Immature natural killer cell (primary cell): Measurements from ENCODE around the gene IL9. TPM values are rescaled to one million over a fixed set of nuclear protein-coding genes. Genes with fewer than 3 reads are reported as not detected.

Experiments
- DNase-seq, 3 donors: peaks; one replicate each; pipeline ENCODE4 v3.0.0; 2022; ENCODE audit warnings: mixed read lengths in 1 of 3
- H3K27ac Mint-ChIP-seq, 6 donors: one replicate each; pipeline ENCODE4 v1.8.0; 2020; ENCODE audit warnings: mixed read lengths in 6 of 6, mild to moderate bottlenecking in 5 of 6, inconsistent platforms in 4 of 6, moderate library complexity in 3 of 6
- H3K27me3 Mint-ChIP-seq, 3 donors: one replicate each; pipeline ENCODE4 v1.8.0; 2020 to 2021; ENCODE audit warnings: low read depth in 3 of 3, mild to moderate bottlenecking in 3 of 3, mixed read lengths in 3 of 3, moderate library complexity in 3 of 3, inconsistent platforms in 1 of 3
- H3K36me3 Mint-ChIP-seq, 3 donors: one replicate each; pipeline ENCODE4 v1.8.0; 2020; ENCODE audit warnings: mixed read lengths in 3 of 3, inconsistent platforms in 2 of 3, mild to moderate bottlenecking in 2 of 3
- H3K4me1 Mint-ChIP-seq, 2 donors: one replicate each; pipeline ENCODE4 v1.8.0; 2020; ENCODE audit warnings: inconsistent platforms in 2 of 2, mild to moderate bottlenecking in 2 of 2, mixed read lengths in 2 of 2, moderate library complexity in 1 of 2
- H3K4me3 Mint-ChIP-seq, 5 donors: one replicate each; pipeline ENCODE4 v1.8.0; 2020; ENCODE audit warnings: mild to moderate bottlenecking in 5 of 5, mixed read lengths in 5 of 5, inconsistent platforms in 3 of 5, moderate library complexity in 3 of 5
- H3K9me3 Mint-ChIP-seq, 6 donors: one replicate each; pipeline ENCODE4 v1.8.0; 2020; ENCODE audit warnings: mild to moderate bottlenecking in 6 of 6, mixed read lengths in 6 of 6, inconsistent platforms in 4 of 6, moderate library complexity in 3 of 6
- polyA plus RNA-seq, 3 donors: library from polyadenylated mRNA; unstranded; fragments of 300-500 nt; fragmentation: Illumina TruSeq; gene quantifications; one replicate each; pipeline ENCODE4 v1.2.3, GENCODE V29; 2021

The IL9 gene
- polyA plus RNA-seq, 3 donors from 2014 or later: not detected

DNA sequence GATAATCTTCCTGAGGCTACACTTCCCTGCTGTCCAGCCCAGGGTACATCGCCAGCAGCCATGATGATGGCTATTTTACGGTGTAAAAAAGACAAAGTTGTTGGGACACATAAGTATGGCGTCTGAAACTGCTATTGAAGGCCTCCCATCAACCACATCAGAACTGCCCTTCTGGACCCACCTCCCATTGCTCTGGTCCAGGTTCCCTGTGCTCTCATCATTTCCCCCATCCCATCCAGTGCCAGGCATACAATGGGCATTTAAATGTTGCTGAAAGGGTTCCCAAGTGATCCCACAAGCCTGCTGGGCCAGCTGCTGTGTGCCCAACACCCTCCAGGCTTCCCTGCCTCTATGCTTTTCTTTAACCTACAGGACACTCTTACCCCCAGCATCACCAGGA is 10.6 kb downstream of the IL9 start:
- no peak overlapping the region for H3K27ac Mint-ChIP-seq
- no peak for DNase-seq
- peaks cover 0 to 15% (median 2%) of the 10 kb centered on the region in 3 donors for H3K27me3 Mint-ChIP-seq
- no peaks in the 10 kb centered on the region for H3K9me3 Mint-ChIP-seq
- peaks cover 4 to 8% of the 10 kb centered on the region in 2 donors for H3K4me1 Mint-ChIP-seq
- H3K36me3 Mint-ChIP-seq: no peaks in the 10 kb centered on the region
- H3K4me3 Mint-ChIP-seq: no peak overlapping the region

- Mint-ChIP-seq H3K4me3 (no peak overlapping the region), H3K27ac (no peak overlapping the region), H3K9me3 (no peaks in the 10 kb centered on the region), H3K27me3 (peaks cover 0 to 5% (median 0%) of the 10 kb centered on the region in 3 donors), H3K36me3 (no peaks in the 10 kb centered on the region), H3K4me1 (peaks cover 4 to 8% of the 10 kb centered on the region in 2 donors)
- no peak for DNase-seq
Observed at GRCh38 chr5:135883441-135883840, 12.2 kb downstream of the IL9 start.

DNA sequence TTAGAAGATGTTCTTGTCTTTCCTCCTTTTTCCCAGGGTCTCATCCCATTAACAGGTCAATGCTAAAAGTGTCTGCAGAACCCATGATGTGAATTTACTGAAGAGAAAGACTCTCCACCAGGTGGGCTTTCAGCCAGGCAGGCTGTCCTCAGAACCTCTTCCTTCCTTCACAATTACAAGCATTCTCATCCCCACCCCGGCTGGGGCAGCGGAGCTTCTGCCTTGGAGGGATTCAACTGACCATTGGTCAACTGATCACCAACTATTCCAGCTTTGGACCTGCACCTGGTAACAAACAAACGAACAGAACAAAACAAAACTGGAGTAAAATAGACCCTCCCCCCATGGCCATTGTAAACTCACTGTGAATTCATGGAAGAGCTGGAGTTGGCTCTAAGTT is 12.6 kb downstream of the IL9 start:
- H3K9me3 Mint-ChIP-seq: no peaks in the 10 kb centered on the region
- peaks cover 0 to 5% (median 0%) of the 10 kb centered on the region in 3 donors for H3K27me3 Mint-ChIP-seq
- DNase-seq: no peak
- H3K27ac Mint-ChIP-seq: no peak overlapping the region
- H3K36me3 Mint-ChIP-seq: no peaks in the 10 kb centered on the region
- H3K4me3 Mint-ChIP-seq: no peak overlapping the region
- peaks cover 4 to 8% of the 10 kb centered on the region in 2 donors for H3K4me1 Mint-ChIP-seq

DNA sequence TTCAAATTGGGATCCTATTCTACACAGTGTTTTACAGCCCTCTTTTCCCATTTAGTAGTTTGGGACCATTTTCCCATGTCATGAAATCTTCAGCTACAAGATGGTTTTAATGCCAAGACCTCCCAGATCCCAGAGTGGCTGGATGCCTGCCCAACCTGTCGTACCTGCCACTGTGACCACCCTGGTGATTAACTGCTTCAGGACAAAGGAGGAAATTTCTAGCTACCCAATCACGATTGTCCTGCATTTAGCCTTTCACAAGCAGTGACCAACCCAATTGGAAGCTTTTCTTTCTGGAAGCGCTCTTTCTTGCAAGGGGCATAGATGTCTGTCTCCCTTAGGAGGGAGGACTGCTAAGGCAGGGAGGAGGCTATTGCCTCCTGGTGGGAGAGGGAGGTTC is 13.8 kb downstream of the IL9 start:
- DNase-seq: no peak

DNA sequence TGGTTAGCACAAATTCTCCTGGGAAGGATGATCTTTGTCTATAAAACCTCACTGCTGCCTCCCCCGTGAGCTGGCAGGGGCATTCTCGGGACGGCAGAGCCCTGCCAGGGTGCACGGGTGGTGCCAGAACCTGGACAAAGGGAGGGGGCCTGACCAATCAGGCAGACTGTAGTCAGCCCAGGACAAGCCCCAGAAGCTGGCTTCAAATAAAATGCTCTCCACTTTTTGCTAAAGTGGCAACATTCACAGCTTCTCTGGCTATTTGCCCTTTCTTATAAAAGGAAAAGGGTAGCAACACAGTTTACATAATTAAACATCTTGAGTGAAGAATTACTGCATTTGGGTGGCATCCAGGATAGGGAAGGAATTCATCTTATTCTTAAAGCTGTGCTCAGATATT is 14.4 kb downstream of the IL9 start:
- no peaks in the 10 kb centered on the region for H3K4me1 Mint-ChIP-seq
- H3K27me3 Mint-ChIP-seq: peaks cover 0 to 7% (median 2%) of the 10 kb centered on the region in 3 donors
- no peak overlapping the region for H3K27ac Mint-ChIP-seq
- no peak overlapping the region for H3K4me3 Mint-ChIP-seq
- DNase-seq: no peak
- no peaks in the 10 kb centered on the region for H3K9me3 Mint-ChIP-seq
- no peaks in the 10 kb centered on the region for H3K36me3 Mint-ChIP-seq

More for the DNA sequence above, 13.8 kb downstream of the IL9 start:
- Mint-ChIP-seq H3K27ac (no peak overlapping the region), H3K4me1 (no peaks in the 10 kb centered on the region), H3K27me3 (peaks cover 0 to 7% (median 2%) of the 10 kb centered on the region in 3 donors), H3K36me3 (no peaks in the 10 kb centered on the region), H3K4me3 (no peak overlapping the region), H3K9me3 (no peaks in the 10 kb centered on the region)

DNA sequence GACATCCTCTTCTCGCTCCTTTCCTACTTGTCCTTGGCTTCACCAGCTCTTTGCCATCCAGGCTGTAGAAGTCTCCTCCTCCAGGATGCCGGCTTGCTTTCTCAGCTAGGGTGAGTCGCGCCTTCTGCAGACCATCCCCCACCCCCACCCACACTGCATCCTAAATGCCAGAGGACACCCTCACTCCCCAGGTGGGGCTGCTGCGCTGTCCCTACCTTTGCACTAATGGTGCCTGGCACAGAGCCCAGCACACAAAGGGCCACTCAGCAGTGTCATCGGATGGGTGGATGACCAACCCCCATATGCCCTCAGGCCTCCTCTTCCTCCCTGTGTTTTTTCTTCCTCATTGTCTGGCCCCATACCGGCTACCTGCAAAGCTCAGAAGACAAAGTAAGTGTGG is 14.8 kb downstream of the IL9 start:
- peaks cover 0 to 7% (median 2%) of the 10 kb centered on the region in 3 donors for H3K27me3 Mint-ChIP-seq
- H3K4me1 Mint-ChIP-seq: no peaks in the 10 kb centered on the region
- no peak overlapping the region for H3K4me3 Mint-ChIP-seq
- H3K36me3 Mint-ChIP-seq: no peaks in the 10 kb centered on the region
- H3K9me3 Mint-ChIP-seq: no peaks in the 10 kb centered on the region
- no peak for DNase-seq
- no peak overlapping the region for H3K27ac Mint-ChIP-seq

DNA sequence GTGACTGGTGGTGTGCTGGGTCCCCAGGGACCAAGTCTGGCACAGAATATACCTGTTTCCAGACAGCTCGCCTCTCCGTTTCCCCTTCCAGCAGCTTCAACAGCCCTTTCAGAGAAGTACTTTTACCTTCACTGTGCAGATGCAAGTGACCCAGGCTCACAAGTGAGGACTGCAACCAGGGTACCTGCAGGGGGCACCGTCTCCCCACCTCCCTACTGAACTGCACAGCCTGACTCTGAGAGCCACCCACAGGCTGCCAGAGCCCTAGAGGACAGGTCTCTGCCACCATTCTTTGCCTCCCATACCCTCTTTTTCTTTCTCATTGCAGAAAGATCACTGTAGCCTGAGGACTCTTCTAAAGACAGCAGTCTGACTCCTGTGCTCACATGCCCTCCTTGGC is 15.4 kb downstream of the IL9 start:
- Mint-ChIP-seq H3K36me3 (no peaks in the 10 kb centered on the region), H3K27me3 (peaks cover 0 to 7% (median 4%) of the 10 kb centered on the region in 3 donors), H3K27ac (no peak overlapping the region), H3K4me3 (no peak overlapping the region), H3K9me3 (no peaks in the 10 kb centered on the region), H3K4me1 (no peaks in the 10 kb centered on the region)
- no peak for DNase-seq

DNA sequence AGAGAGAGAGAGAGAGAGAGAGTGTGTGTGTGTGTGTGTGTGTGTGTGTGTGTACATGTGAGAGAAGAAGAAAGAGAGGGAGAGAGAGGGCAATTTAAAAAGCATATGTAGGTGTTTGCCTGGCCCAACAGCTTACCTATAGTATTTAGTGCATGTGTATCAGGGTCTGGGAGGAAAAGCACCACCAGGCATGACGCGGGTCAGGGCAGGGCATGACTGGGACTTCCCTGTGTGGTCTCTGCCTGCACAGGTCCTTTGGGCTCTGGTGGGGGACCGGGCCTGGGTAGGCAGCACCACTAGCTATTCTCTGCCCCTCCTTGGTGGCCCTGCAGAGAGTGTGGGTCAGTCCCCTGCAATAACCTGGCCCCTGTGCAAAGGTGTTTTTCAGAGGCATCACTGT is 16.1 kb downstream of the IL9 start:
- Mint-ChIP-seq H3K4me3 (no peak overlapping the region), H3K36me3 (no peaks in the 10 kb centered on the region), H3K4me1 (no peaks in the 10 kb centered on the region), H3K9me3 (no peaks in the 10 kb centered on the region), H3K27me3 (peaks cover 0 to 10% (median 4%) of the 10 kb centered on the region in 3 donors), H3K27ac (peak overlapping the region in 1 of 6 donors; percentile 5)
- DNase-seq: no peak

- H3K4me1 Mint-ChIP-seq: no peaks in the 10 kb centered on the region
- DNase-seq: no peak
- H3K4me3 Mint-ChIP-seq: no peak overlapping the region
- H3K9me3 Mint-ChIP-seq: no peaks in the 10 kb centered on the region
- peaks cover 0 to 10% (median 4%) of the 10 kb centered on the region in 3 donors for H3K27me3 Mint-ChIP-seq
- no peaks in the 10 kb centered on the region for H3K36me3 Mint-ChIP-seq
- no peak overlapping the region for H3K27ac Mint-ChIP-seq
Observed at GRCh38 chr5:135878156-135878620, 17.5 kb downstream of the IL9 start.

GRCh38 chr5:135877570-135878155 is 18.0 kb downstream of the IL9 start:
- DNase-seq: no peak
- Mint-ChIP-seq H3K36me3 (no peaks in the 10 kb centered on the region), H3K9me3 (no peaks in the 10 kb centered on the region), H3K27me3 (peaks cover 1 to 8% (median 4%) of the 10 kb centered on the region in 3 donors), H3K27ac (no peak overlapping the region), H3K4me1 (no peaks in the 10 kb centered on the region), H3K4me3 (no peak overlapping the region)

GRCh38 chr5:135876146-135876545 is 19.5 kb downstream of the IL9 start:
- no peaks in the 10 kb centered on the region for H3K4me1 Mint-ChIP-seq

GRCh38 chr5:135875567-135875966 is 20.1 kb downstream of the IL9 start:
- Mint-ChIP-seq H3K4me1 (no peaks in the 10 kb centered on the region), H3K36me3 (no peaks in the 10 kb centered on the region), H3K9me3 (no peaks in the 10 kb centered on the region), H3K27me3 (peaks cover 2 to 11% (median 4%) of the 10 kb centered on the region in 3 donors), H3K27ac (no peak overlapping the region), H3K4me3 (no peak overlapping the region)
- DNase-seq: no peak

More at GRCh38 chr5:135876146-135876545, 19.5 kb downstream of the IL9 start:
- Mint-ChIP-seq H3K4me3 (no peak overlapping the region), H3K36me3 (no peaks in the 10 kb centered on the region), H3K27me3 (peaks cover 2 to 11% (median 4%) of the 10 kb centered on the region in 3 donors), H3K27ac (no peak overlapping the region), H3K9me3 (no peaks in the 10 kb centered on the region)
- no peak for DNase-seq

- no peak overlapping the region for H3K27ac Mint-ChIP-seq
- no peak for DNase-seq
- peaks cover 2 to 15% (median 4%) of the 10 kb centered on the region in 3 donors for H3K27me3 Mint-ChIP-seq
- no peak overlapping the region for H3K4me3 Mint-ChIP-seq
- H3K4me1 Mint-ChIP-seq: no peaks in the 10 kb centered on the region
- no peaks in the 10 kb centered on the region for H3K36me3 Mint-ChIP-seq
- no peaks in the 10 kb centered on the region for H3K9me3 Mint-ChIP-seq
Observed at GRCh38 chr5:135874461-135874860, 21.2 kb downstream of the IL9 start.

GRCh38 chr5:135873831-135874230 is 21.8 kb downstream of the IL9 start:
- Mint-ChIP-seq H3K27ac (no peak overlapping the region), H3K4me1 (no peaks in the 10 kb centered on the region)

More at GRCh38 chr5:135873831-135874230, 21.8 kb downstream of the IL9 start:
- Mint-ChIP-seq H3K9me3 (no peaks in the 10 kb centered on the region), H3K4me3 (no peak overlapping the region), H3K27me3 (peaks cover 2 to 15% (median 4%) of the 10 kb centered on the region in 3 donors), H3K36me3 (no peaks in the 10 kb centered on the region)
- DNase-seq: no peak
